NCI-H2029 treated with DMSO at 0.1 percent for 48 hours (cell line): Measurements from ENCODE around the gene CDH15.

Source experiments
- DNase-seq: peaks from one replicate; lab custom pipeline; 2025; lab: John Stamatoyannopoulos, UW

Gene CDH15

GRCh38 chr16:89140981-89141883 lies 30.3 kb upstream of the CDH15 start:
- DNase-seq = no peak

DNA sequence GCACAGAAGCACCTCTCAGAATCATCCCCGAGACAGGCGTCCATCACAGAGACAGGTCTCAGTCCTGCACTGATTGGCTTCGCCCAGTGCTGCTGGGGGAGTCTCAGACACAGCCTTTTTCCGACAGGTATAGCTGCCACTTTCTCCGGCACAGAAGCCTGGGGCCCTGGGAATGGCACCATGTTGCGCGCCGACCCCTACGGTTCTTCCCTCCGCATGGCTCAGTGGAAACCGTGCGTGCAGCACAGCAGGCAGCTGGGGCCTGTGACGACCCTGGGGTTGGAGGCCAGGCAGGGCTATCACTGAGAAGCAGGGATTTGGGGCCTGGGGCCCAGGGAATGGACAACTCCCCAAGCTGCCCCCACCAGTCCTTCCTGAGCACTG lies 29.7 kb upstream of the CDH15 start:
- no peak for DNase-seq

- no peak for DNase-seq
These were observed 28.9 kb upstream of the CDH15 start for GRCh38 chr16:89142474-89143195.

GRCh38 chr16:89143201-89143741 lies 28.3 kb upstream of the CDH15 start:
- no peak for DNase-seq

GRCh38 chr16:89143911-89144675 lies 27.5 kb upstream of the CDH15 start:
- DNase-seq = no peak

- no peak for DNase-seq
These were observed 26.9 kb upstream of the CDH15 start for GRCh38 chr16:89144681-89145080.

GRCh38 chr16:89145406-89146161 lies 26.0 kb upstream of the CDH15 start:
- DNase-seq = no peak

DNA sequence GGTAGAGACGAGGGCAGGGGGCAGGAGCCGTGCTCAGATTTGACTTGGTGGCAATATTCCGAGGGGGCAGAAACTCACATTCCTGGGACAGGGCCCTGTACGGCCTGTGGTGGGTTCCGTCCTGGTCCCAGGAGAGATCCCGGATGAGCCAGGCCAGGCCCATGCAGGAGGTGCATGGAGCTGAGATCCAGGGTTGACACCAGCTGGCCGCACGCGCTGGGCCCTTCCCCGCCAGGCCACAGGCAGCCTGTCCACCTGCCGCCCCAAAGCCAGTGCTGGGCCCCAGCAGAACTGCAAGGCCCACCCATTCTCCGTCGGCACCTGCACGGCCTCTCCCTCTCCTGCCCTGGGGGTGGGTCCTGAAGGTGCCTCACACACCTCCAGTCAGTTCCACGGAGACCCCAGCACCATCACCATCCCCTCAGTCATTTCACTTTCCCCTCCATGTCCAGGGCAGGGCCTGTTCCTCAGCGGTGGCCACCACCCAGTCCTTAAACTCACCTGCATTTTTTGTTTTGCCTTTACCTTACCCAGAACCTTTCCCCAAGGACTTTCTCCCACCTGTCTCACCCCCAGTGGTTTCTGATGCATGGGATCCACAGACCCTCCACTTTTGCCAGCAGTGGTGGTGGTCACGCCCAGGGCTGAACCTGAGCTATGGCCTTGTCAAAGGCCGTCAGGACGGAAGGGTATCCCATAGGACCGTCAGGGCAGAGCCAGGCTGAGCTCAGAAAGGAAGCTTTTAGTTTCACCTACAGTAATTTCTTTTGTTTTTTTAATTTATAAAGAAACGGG lies 25.1 kb upstream of the CDH15 start:
- no peak for DNase-seq

DNA sequence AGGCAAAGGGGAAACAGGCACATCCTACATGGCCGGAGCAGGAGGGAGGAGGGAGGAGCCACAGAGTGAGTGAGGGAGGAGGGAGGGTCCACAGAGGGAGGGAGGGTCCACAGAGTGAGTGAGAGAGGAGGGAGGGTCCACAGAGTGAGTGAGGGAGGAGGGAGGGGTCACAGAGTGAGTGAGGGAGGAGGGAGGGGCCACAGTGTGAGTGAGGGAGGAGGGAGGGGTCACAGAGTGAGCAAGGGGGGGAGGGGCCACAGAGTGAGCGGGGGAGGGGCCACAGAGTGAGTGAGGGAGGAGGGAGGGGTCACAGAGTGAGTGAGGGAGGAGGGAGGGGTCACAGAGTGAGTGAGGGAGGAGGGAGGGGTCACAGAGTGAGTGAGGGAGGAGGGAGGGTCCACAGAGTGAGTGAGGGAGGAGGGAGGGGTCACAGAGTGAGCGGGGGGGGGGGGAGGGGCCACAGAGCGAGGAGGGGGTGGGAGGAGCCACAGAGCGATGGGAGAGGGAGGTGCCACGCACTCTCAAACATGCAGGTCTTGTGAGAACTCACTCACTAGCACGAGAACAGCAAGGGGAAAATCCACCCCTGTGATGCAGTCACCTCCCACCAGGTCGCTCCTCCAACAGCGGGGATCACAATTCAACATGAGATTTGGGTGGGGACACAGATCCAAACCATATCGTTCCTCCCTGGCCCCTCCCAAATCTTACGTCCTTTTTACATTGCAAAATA lies 24.3 kb upstream of the CDH15 start:
- no peak for DNase-seq

DNA sequence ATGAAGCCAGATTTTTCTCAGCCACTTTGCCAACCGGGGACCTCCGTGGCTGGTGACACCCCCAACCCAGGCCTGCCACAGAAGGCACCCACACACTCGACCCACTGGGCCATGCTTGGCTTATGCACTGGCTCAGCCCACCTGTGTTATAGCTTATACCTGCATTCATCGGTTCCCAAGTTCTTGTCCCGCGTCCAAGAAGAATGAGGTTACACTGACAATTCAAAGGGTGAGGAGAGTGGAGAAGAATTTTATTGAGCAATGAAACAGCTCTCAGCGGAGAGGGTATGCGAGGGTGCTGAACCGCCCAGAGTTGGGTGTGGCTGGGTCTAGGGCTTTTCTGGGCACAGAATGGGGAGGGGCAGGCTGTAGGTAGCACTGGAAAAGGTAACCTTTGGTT lies 22.2 kb upstream of the CDH15 start:
- no peak for DNase-seq

- DNase-seq = no peak
These were observed 21.3 kb upstream of the CDH15 start for GRCh38 chr16:89150090-89150835.

- DNase-seq = no peak
These were observed 20.6 kb upstream of the CDH15 start for GRCh38 chr16:89150981-89151380.

DNA sequence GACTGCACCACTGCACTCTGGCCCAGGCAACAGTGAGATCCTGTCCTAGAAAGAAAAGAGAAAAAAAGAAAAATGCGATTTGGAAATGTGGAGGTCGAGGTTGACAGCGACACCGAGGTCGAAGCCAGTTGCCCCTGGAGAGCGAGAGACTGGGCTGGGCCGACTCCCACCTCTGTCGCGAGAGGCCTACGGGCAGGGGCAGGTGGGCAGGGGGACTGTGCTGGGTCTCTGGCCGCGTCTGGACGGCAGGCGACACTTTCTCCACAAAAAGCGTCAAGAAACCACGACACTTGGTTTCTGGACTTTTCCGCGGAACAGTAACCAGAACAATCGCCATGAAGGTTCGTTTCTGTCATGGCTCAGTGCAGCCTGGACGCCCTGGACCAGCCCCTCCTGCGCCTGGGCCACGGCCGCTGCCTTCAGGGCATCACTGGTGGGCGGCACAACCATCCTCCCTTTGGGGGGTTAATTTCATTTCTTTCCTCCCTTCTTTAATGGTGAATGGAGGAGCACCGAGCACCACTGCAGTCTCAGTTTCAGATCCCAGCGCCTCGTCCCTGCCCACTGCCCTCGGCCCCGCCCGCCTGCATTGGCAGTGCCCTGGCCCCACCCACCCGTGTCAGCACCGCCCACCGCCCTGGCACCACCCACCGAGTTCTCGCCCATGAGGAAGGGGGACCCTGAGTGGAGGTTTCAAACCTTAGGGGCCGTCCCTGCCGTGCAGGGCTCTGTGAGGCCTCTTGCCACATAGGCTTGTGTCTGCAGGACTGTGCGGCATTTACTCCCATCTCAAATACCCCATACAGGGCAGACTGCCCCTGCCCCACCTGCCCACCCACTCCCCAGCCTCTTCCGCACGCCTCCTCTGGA lies 18.5 kb upstream of the CDH15 start:
- DNase-seq = no peak

DNA sequence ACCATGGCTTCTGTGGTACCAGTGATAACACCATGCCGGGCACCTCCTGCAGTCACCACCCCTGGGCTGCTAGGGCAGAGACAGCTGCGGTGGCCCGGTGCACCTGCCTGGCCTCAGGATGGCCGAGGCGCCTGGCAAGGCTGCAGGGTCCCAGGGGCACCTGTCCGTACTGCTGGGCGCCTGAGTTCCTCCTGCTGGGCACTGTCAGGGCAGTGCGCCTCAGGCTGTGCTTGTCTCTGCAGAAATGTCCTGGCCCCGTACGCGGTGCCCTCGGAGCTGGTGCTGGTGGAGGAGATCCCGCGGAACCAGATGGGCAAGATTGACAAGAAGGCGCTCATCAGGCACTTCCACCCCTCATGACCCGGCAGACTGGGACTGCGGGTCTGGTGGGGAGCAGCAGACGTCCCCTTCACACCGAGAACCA lies 17.7 kb upstream of the CDH15 start:
- no peak for DNase-seq

DNA sequence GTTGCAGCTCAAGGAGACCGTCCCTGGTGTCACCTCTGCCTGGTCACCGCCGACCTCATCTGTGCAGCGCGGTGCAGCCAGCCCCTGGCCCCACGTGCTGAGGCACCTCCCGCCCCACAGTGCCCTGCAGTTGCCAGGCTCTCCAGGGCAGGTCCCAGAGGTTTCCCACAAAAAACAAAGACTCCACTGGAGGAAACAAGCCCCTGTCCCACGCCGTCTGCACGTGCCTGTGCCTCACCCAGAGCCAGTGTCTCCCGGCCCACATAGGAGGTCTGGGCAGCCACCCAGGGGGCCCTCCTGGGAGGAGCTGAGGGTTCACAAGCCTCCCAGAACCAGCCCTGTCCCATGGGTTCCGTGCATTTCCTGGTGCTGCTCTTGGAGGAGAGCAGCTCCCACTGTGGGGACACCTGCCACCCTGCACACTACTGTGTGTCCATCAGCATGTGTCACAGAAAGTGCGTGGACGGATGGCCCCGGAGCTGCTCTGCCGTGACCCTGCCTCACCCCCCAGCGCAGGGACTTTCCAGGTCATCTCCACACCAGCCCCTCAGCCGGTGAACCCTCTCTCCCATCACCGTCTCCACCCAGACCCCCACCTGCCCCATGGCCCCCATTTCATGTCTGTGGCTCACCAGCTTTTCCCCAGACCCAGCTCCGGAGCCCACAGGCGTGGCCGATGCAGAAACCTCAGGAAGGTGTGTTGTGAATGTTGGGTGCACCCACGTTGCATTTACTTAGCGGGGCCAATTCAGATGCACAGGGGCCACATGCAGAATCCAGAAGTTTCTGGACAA lies 17.0 kb upstream of the CDH15 start:
- no peak for DNase-seq

DNA sequence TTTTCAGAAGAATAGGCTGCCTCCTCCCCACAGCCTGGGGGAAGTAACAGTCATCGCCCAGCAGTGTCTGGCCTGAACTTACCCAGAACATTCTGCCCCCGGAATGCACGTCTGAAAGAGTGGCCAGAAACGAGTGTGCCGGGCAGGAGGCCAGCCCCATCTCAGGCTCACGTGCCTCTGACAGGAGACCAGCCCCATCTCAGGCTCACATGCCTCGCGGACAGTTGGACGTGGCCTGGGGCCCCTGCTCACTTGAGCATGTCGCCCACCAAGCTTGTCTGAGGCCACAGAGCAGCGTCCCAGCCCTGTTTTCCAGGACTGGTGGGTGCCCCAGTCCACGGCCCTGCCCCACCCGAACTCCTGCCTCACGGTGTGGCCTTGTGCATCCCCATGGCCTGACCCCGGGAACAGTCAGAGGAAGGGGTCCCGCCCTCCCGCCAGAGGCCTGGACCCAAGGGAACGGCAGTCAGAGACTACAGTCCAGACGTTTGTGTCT lies 16.3 kb upstream of the CDH15 start:
- DNase-seq = no peak
